Activated naive CD8-positive, alpha-beta T cell treated with anti-CD3 and anti-CD28 coated beads for 36 hours (primary cell): ENCODE measurements around the gene KRT73. TPM values are rescaled to one million over a fixed set of nuclear protein-coding genes. Genes with fewer than 3 reads are reported as not detected.
"Not testable (repeated sequence)": the region's sequence is repeated elsewhere in the genome, so short reads cannot be mapped to it uniquely, and the experiment has no call there.

Source experiments
- DNase-seq: peaks from one replicate; pipeline ENCODE4 v3.0.0; 2021
- H3K27ac Mint-ChIP-seq: one replicate; pipeline ENCODE4 v1.8.0; 2022; ENCODE audit warnings: mild to moderate bottlenecking, moderate library complexity, mixed read lengths
- H3K27me3 Mint-ChIP-seq: one replicate; pipeline ENCODE4 v1.8.0; 2022; ENCODE audit warnings: mild to moderate bottlenecking, mixed read lengths
- H3K36me3 Mint-ChIP-seq: one replicate; pipeline ENCODE4 v1.8.0; 2021; ENCODE audit warnings: mild to moderate bottlenecking, mixed read lengths
- H3K4me1 Mint-ChIP-seq: one replicate; pipeline ENCODE4 v1.8.0; 2021; ENCODE audit warnings: mixed read lengths
- H3K4me3 Mint-ChIP-seq: one replicate; pipeline ENCODE4 v1.8.0; 2022; ENCODE audit warnings: mild to moderate bottlenecking, moderate library complexity, mixed read lengths
- H3K9me3 Mint-ChIP-seq: one replicate; pipeline ENCODE4 v1.8.0; 2022; ENCODE audit warnings: mixed read lengths
- total RNA-seq, 2 experiments: library from RNA; stranded (reverse); gene quantifications; one replicate each; pipeline ENCODE4 v1.2.3, GENCODE V29; 2021

The KRT73 gene
- total RNA-seq, 2 experiments from 2014 or later, result 0.14 to 0.29 TPM

DNA sequence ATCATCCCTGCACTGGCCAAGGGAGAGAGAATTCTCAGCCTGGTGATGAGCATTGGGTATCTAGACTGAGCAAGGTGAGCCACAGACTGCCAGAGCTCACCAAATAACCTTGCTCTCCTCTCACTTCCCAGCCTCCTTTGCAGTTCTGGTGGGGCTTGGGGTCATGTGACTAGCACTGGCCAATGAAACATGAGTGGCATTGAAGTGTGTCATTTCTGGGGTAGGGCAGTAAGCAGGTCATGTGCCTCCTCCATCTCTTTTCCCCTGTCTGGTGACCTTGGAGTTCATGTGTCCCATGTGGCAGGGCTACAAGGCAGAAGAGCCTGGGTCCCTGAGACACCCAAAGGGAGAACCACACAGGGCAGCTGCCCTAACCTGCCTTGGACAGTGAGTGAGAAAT, 13.5 kb downstream of the KRT73 start:
- Mint-ChIP-seq H3K9me3 (no peaks in the 10 kb centered on the region), H3K4me1 (peaks cover 68% of the 10 kb centered on the region), H3K4me3 (no peak overlapping the region), H3K27me3 (no peaks in the 10 kb centered on the region), H3K36me3 (no peaks in the 10 kb centered on the region), H3K27ac (no peak overlapping the region)
- DNase-seq, result no peak

DNA sequence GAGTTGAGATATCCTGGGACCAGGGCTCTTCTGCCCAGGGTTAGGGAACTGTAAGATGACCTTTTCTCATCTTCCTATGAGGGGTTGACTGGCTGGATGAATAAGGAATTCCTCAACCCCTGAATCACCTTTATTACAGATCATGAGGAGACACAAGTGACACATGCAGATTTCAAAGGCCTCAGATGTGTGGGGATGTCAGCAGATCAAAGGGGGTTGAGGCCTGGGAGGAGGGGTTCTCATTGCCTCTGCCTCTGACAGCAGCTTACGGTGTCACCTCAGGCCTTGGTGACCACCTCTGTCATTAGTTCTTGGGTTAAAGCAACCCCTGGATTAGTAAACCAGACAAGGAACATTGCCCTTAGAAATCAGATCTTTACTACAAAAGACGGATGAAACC, 15.0 kb downstream of the KRT73 start:
- Mint-ChIP-seq H3K27me3 (no peaks in the 10 kb centered on the region), H3K36me3 (no peaks in the 10 kb centered on the region), H3K9me3 (no peaks in the 10 kb centered on the region), H3K4me1 (peaks cover 56% of the 10 kb centered on the region), H3K27ac (no peak overlapping the region), H3K4me3 (no peak overlapping the region)
- DNase-seq, result no peak

DNA sequence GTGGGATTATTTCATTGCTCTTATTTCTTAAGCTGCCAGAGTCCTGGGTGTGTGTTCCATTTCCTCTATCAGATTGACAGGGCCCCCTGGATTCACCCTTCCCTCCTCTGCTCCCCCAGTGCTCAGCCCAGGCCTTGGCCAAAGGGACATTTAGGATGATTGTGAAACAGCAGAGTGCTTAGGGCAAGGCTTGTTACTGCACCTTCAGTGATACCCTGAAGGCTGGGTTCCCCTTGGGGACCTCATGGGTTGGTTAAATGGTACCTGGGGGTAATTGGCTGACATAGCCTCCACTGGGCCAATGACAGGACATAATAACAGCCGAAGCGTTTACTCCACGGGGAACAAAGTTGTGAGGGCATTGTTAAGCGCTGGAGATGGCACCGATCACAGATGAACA, 15.8 kb downstream of the KRT73 start:
- H3K27ac Mint-ChIP-seq, result no peak overlapping the region
- H3K4me1 Mint-ChIP-seq, result peaks cover 50% of the 10 kb centered on the region
- H3K4me3 Mint-ChIP-seq, result no peak overlapping the region
- H3K9me3 Mint-ChIP-seq, result no peaks in the 10 kb centered on the region
- H3K36me3 Mint-ChIP-seq, result no peaks in the 10 kb centered on the region
- DNase-seq, result no peak
- H3K27me3 Mint-ChIP-seq, result no peaks in the 10 kb centered on the region

DNA sequence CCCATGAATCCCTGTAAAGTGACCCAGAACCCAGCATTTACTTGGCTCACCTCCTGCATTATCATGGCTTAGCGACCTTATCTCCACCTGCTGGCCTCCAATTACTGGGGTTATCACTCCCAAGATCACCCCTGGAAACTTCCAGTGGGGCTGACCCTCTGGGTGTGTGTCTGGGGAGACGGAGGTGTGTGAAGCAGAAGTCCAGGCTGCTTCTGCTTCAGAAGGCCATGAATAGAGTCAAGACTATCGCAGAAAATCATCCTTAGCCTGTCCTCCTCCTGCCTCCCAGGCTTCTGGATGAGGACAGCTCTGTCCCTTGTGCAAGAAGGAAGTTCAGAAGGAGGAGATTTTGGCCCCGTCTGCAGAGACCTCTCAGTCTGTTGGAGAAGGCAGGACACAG, 16.7 kb downstream of the KRT73 start:
- Mint-ChIP-seq H3K9me3 (no peaks in the 10 kb centered on the region), H3K36me3 (no peaks in the 10 kb centered on the region), H3K4me3 (no peak overlapping the region), H3K27ac (no peak overlapping the region), H3K4me1 (peaks cover 42% of the 10 kb centered on the region), H3K27me3 (no peaks in the 10 kb centered on the region)
- no peak for DNase-seq

DNA sequence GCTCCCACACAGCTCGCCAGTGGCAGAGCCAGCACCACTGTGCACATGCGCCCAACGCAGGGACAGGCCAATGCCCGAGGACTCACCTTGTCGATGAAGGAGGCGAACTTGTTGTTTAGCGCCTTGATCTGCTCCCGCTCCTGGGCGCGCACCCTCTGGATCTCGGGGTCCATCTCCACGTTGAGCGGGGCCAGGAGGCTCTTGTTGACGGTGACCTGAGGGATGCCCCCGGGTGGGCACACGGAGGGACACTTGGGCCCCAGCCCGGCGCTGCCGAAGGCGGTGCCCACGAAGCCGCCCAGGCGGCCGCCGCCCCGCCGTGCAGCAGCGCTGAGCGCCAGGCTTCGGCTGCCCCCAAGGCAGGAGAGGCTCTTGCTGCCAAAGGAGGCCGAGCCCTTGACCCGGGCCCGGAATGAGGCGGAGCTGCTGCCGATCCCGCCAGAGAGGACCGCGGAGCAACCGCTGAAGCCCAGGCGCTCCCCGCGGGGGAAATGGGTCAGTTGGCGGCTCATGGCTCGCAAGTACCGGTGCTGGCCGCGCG, 17.3 kb downstream of the KRT73 start, which contains the start of gene KRT72:
TSS of gene KRT72 (minus strand) at position 523 of the 541 bp plus-strand sequence. CDS start at position 512, 11 bp downstream.
- no peaks in the 10 kb centered on the region for H3K36me3 Mint-ChIP-seq
- H3K27ac Mint-ChIP-seq, result no peak within 1 kb of the TSS
- H3K27me3 Mint-ChIP-seq, result no peaks in the 10 kb centered on the region
- no peak for DNase-seq
- peaks cover 40% of the 10 kb centered on the region for H3K4me1 Mint-ChIP-seq
- H3K4me3 Mint-ChIP-seq, result no peak within 1 kb of the TSS
- H3K9me3 Mint-ChIP-seq, result no peaks in the 10 kb centered on the region

DNA sequence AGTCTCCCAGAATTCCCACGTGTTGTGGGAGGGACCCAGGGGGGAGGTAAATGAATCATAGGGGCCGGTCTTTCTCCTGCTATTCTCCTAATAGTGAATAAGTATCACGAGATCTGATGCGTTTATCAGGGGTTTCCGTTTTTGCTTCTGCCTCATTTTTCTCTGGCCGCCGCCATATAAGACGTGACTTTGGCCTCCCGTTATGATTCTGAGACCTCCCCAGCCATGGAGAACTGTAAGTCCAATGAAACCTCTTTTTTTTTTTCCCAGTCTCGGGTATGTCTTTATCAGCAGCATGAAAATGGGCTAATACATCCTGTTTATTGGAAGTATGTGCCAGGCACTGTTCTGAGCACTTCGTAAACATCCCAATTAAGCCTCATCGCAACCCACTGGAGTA, 17.9 kb downstream of the KRT73 start:
- no peaks in the 10 kb centered on the region for H3K36me3 Mint-ChIP-seq
- no peak overlapping the region for H3K4me3 Mint-ChIP-seq
- no peaks in the 10 kb centered on the region for H3K9me3 Mint-ChIP-seq
- H3K27ac Mint-ChIP-seq, result no peak overlapping the region
- H3K4me1 Mint-ChIP-seq, result peaks cover 36% of the 10 kb centered on the region
- H3K27me3 Mint-ChIP-seq, result no peaks in the 10 kb centered on the region
- no peak for DNase-seq

DNA sequence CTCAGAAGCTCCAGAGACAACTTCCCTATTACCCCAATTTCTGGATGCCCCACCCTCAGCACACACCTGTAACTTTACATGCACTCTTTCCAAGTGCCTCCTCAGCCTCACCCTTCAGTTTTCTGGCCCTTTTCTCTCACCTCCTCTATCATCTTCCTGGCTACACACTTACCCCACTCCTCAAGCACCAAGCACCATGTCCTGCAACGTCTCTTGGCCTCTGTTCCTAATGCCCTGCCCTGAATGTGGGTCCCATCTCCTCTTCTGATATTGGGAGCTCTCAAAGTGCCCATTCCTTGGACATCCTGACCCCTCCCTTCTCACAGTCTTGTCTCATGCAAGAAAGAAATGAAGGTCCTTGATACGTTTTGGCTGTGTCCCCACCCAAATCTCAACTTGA, 18.3 kb downstream of the KRT73 start:
- no peak overlapping the region for H3K4me3 Mint-ChIP-seq
- no peak overlapping the region for H3K27ac Mint-ChIP-seq
- no peaks in the 10 kb centered on the region for H3K27me3 Mint-ChIP-seq
- H3K36me3 Mint-ChIP-seq, result no peaks in the 10 kb centered on the region
- no peak for DNase-seq
- H3K4me1 Mint-ChIP-seq, result peaks cover 33% of the 10 kb centered on the region
- H3K9me3 Mint-ChIP-seq, result no peaks in the 10 kb centered on the region

DNA sequence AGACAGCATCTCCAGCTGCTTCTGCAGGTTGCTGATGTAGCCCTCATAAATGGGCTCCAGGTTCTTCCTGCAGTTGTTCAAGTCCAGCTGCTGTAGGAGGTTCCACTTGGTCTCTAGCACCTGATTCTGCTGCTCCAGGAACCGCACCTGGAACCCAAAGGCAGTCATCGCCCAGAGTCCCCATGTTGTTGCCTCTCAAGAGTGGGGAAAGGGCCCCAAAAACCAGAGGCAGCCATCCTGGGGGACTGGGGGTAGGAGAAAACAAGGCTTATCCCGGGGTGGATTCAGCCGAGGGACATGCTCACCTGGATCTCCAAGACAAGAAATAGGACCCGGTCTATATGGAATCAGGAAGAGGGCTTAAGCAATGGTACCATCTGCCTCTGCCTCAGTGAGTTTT, 19.4 kb downstream of the KRT73 start:
- Mint-ChIP-seq H3K4me3 (no peak overlapping the region), H3K27me3 (no peaks in the 10 kb centered on the region), H3K27ac (no peak overlapping the region), H3K36me3 (no peaks in the 10 kb centered on the region), H3K9me3 (no peaks in the 10 kb centered on the region), H3K4me1 (peaks cover 23% of the 10 kb centered on the region)
- no peak for DNase-seq

DNA sequence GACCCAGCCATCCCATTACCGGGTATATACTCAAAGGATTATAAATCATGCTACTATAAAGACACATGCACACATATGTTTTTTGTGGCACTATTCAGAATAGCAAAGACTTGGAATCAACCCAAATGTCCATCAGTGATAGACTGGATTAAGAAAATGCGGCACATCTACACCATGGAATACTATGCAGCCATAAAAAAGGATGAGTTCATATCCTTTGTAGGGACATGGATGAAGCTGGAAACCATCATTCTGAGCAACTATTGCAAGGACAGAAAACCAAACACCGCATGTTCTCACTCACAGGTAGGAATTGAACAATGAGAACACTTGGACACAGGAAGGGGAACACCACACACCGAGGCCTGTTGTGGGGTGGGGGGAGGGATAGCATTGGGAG, 24.1 kb downstream of the KRT73 start:
- H3K4me1 Mint-ChIP-seq, H3K27me3 Mint-ChIP-seq, DNase-seq, H3K4me3 Mint-ChIP-seq, H3K9me3 Mint-ChIP-seq, H3K36me3 Mint-ChIP-seq, H3K27ac Mint-ChIP-seq: not testable (repeated sequence)

DNA sequence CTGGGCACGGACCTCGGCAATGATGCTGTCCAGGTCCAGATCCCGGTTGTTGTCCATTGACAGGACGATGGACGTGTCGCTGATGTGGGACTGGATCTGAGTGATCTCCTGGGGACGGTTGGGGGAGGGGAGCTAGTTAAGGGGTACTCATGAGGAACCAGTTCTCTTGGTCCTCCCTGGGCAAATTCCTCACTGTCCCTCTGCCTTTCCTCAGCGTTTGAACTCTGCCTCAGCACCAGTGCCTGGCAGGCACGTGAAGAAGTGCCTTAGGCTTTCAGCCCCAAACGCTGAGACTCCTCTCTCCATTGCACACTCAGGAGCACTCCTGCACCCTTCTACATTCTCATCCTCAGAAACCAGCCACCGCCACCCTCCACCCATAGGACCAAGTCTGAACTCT, 26.8 kb downstream of the KRT73 start:
- H3K27me3 Mint-ChIP-seq, result no peaks in the 10 kb centered on the region

DNA sequence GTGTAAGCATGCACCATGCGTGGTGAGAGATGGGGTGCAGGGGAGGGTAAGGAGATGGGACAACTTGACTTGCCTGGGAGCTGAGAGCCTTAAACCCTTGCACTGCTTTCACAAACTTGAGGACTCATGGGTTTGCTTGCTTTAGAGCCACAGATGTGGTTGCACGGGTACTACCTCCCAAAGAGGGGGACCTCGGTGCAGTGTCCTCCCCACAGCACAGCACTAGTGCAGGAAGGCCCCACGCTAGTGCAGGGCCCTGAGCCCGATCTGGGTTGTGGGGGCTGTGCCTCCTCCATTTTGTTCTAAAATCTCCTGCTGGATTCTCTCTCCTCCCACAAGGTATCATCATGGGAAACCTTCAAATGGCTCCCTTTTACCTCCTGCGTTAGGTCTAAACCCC, 28.3 kb downstream of the KRT73 start:
- Mint-ChIP-seq H3K9me3 (no peaks in the 10 kb centered on the region), H3K27ac (no peak overlapping the region), H3K4me1 (peaks cover 26% of the 10 kb centered on the region), H3K27me3 (no peaks in the 10 kb centered on the region), H3K4me3 (no peak overlapping the region), H3K36me3 (no peaks in the 10 kb centered on the region)
- DNase-seq, result no peak

More for the DNA sequence above, 26.8 kb downstream of the KRT73 start:
- peaks cover 12% of the 10 kb centered on the region for H3K4me1 Mint-ChIP-seq
- no peaks in the 10 kb centered on the region for H3K9me3 Mint-ChIP-seq
- H3K27ac Mint-ChIP-seq, result no peak overlapping the region
- H3K4me3 Mint-ChIP-seq, result no peak overlapping the region
- no peaks in the 10 kb centered on the region for H3K36me3 Mint-ChIP-seq
- no peak for DNase-seq

DNA sequence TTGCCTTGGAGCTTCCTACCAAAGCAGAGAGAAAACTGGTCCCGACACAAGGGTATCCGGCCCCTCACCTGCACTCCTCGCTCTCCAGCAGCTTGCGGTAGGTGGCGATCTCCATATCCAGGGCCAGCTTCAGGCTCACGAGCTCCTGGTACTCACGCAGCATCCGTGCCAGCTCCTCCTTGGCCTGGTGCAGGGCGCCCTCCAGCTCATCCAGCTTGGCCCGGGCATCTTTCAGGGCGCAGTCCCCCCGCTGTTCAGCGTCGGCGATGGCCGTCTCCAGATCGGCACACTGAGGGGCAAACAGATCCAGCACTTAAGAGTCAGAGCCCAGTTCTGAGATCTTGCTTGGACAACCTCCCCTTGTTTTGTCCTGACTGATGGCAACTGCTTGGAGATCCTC, 30.8 kb downstream of the KRT73 start:
- Mint-ChIP-seq H3K27me3 (no peaks in the 10 kb centered on the region), H3K4me3 (no peak overlapping the region), H3K27ac (no peak overlapping the region), H3K36me3 (no peaks in the 10 kb centered on the region), H3K4me1 (peaks cover 32% of the 10 kb centered on the region), H3K9me3 (no peaks in the 10 kb centered on the region)
- no peak for DNase-seq

DNA sequence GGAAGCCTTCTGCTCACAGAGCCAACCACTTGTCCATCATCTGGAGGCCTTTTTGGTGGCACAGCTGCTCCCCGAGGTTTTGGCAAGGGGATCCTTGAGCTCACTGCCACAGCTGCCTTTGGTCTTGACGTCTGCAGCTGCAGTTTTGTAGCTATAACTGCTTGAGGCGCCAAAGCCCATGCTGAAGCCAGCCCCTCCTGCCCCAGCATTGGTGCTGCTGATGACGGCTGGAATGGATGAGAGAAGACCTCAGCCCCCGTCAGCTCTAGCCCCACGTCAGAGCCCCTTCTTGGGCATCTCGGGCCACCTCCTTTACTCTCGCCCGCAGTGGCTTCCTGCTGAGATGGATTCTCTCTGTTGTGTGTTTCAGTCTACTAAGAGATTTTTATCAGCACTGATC, 32.4 kb downstream of the KRT73 start:
- Mint-ChIP-seq H3K27ac (no peak overlapping the region), H3K4me1 (peaks cover 30% of the 10 kb centered on the region), H3K4me3 (no peak overlapping the region), H3K27me3 (no peaks in the 10 kb centered on the region), H3K9me3 (no peaks in the 10 kb centered on the region), H3K36me3 (no peaks in the 10 kb centered on the region)
- peak; percentile 21 for DNase-seq

DNA sequence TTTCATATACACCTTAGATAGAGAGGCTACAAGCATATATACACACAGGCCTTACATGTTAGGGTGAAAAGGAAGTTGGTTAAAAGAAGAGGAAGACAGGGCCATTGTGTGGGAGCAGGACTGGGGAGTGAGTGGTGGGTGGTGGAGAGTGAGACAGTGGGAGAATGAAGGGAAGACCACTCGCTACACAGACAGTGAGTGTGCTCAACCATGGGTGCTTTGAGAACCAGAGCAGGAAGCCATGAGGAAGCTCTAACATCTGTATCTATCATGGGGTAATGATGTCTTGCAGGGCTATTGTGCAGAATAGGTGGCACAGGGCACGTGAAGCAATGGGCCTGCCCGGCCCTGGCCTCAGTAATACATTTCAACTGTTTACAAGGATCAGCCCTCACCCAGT, 33.3 kb downstream of the KRT73 start:
- no peaks in the 10 kb centered on the region for H3K9me3 Mint-ChIP-seq
- H3K4me1 Mint-ChIP-seq, result peaks cover 30% of the 10 kb centered on the region
- no peak overlapping the region for H3K4me3 Mint-ChIP-seq
- DNase-seq, result no peak
- H3K36me3 Mint-ChIP-seq, result no peaks in the 10 kb centered on the region
- H3K27ac Mint-ChIP-seq, result no peak overlapping the region
- no peaks in the 10 kb centered on the region for H3K27me3 Mint-ChIP-seq

DNA sequence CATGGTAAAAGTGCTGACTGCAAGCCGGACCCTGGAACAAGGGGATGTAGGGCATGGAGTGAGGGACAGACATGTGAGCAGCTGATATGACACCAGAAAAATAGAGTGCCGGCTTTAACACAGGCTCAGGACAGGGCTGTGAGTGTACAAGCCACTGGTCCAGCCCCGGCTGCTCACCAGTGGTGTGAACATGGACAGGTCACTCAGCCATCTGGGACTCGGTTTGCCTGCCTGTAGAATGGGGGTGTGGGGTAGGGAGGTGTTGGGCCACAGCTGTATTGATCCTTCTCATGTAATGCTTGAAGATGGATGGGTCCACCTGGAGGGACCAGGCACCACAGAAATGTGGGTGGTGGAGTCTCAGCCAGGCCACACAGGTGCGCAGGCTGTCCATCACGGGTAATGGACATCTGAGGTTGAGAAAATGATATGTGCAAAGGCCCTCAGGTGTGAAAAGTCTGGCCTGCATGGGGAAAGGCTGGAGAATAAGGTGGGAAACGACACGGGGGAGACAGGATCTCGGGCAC, 34.1 kb downstream of the KRT73 start:
- Mint-ChIP-seq H3K9me3 (no peaks in the 10 kb centered on the region), H3K4me1 (peaks cover 26% of the 10 kb centered on the region), H3K27ac (no peak overlapping the region), H3K4me3 (no peak overlapping the region), H3K36me3 (no peaks in the 10 kb centered on the region), H3K27me3 (no peaks in the 10 kb centered on the region)
- no peak for DNase-seq

DNA sequence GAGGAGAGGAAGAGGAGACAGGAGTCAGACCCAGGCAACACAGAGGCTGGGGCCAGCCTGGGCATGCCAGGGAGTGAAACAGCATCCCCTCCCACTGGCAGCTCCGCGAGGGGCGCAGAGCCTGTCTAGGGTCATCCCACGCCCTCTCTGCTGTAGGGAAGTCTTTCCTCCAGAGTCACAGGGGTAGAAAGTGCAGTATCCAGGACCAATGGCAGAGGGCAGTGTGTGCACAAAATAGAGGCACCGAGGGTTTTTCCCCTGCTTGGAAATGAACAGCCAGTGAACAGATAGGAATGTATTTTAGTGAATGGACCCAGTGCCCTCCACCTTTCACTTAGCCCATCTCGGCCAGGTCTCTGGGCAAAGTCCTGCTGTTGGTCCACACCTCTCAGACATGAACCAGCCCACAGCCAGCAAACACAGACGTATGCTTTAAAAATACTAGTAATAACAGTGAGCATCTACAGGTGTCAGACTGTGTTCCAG, 35.3 kb downstream of the KRT73 start:
- Mint-ChIP-seq H3K36me3 (no peaks in the 10 kb centered on the region), H3K27me3 (no peaks in the 10 kb centered on the region), H3K27ac (no peak overlapping the region), H3K4me3 (no peak overlapping the region), H3K9me3 (no peaks in the 10 kb centered on the region), H3K4me1 (peaks cover 26% of the 10 kb centered on the region)
- peak; percentile 50 for DNase-seq
